Cardiac fibroblast (primary cell): Measurements from ENCODE around the gene PRC1.

ENCODE experiments used
- DNase-seq, 2 donors: peaks; one replicate each; pipeline versions ENCODE4 v3.0.0 to v3.0.0-alpha.2; 2010; ENCODE audit warnings: low read depth in 2 of 2
- H3K4me3 ChIP-seq, 2 donors: replicated peaks in 1 of 2; 1 replicate in 1 of 2; 2 replicates in 1 of 2; pipeline ENCODE4 v1.5.1; 2011; ENCODE audit warnings: low read depth in 2 of 2, low read length in 2 of 2, mild to moderate bottlenecking in 2 of 2, moderate library complexity in 1 of 2
- TF ChIP-seq, protein P1 (sequence below): IDR thresholded peaks from one replicate; pipeline ENCODE4 v1.5.1; 2011; ENCODE audit warnings: low read depth, mild to moderate bottlenecking, low read length, inconsistent platforms

Gene PRC1

DNA sequence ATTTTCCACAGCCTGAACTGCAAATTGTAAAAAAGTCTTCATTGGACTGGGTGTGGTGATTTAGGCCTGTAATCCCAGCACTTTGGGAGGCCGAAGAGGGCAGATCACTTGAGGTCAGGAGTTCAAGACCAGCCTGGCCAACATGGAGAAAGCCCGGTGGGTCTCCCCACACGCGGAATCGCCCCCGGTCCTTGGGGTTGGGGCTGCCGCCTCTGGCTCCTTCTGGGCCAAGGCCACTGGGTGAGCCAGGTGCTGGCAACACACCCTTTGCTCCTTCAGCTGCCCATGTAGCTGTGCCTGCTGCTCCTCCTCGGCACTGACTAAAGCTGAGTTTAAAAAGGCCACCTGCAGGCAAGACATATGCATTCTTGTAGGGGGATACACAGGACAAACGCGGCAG, 37.5 kb upstream of the PRC1 start:
- no peak overlapping the region for H3K4me3 ChIP-seq
- TF ChIP-seq, protein P1, sequence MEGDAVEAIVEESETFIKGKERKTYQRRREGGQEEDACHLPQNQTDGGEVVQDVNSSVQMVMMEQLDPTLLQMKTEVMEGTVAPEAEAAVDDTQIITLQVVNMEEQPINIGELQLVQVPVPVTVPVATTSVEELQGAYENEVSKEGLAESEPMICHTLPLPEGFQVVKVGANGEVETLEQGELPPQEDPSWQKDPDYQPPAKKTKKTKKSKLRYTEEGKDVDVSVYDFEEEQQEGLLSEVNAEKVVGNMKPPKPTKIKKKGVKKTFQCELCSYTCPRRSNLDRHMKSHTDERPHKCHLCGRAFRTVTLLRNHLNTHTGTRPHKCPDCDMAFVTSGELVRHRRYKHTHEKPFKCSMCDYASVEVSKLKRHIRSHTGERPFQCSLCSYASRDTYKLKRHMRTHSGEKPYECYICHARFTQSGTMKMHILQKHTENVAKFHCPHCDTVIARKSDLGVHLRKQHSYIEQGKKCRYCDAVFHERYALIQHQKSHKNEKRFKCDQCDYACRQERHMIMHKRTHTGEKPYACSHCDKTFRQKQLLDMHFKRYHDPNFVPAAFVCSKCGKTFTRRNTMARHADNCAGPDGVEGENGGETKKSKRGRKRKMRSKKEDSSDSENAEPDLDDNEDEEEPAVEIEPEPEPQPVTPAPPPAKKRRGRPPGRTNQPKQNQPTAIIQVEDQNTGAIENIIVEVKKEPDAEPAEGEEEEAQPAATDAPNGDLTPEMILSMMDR: no peak
- no peak for DNase-seq

DNA sequence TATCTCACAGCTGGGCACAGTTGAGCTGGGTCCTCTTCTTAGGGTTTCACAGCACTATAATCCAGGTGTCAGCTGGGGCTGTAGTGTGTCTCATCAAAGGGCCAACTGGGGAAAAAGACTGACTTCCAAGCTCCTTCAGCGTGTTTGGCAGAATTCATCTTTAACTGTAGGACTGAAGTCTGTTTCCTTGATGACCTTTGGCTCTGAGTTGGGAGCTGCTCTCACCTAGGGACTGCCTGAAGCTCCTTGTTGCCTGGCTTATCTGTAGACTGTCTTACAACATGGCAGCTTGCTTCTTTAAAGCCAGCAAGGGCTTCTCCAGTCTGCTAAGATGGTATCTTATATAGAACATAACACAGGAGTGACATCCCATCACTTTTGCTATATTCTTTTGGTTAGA, 33.3 kb upstream of the PRC1 start:
- no peak overlapping the region for H3K4me3 ChIP-seq
- TF ChIP-seq, protein P1: no peak
- no peak for DNase-seq

DNA sequence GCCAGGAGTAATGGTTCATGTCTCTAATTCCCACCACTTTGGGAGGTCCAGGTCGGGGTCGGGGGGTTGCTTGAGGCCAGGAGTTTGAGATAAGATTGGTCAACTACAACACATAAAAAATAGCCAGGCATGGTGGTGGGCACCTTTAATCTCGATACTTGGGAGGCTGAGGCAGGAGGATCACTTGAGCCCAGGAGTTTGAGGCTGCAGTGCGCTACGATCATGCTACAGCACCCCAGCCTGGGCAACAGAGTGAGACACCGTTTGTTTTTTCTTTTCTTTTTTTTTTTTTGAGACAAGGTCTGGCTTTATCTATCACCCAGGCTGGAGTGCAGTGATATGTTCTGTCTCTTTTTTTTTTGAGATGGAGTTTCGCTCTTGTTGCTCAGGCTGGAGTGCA, 29.4 kb upstream of the PRC1 start:
- no peak for DNase-seq
- TF ChIP-seq, protein P1: no peak
- H3K4me3 ChIP-seq: no peak overlapping the region

DNA sequence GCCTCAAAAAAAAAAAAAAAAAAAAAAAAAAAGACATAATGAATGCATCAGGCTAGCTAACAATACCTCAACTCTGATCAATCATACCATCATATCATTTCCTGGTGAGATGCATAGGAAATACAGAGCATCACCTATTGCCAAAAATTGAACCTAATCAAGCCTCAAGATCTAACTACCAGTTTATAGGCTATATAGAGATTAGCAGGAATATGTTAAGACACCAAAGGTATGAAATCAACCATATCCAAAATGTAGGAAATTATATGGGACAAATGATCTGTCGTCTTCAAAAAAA, 28.4 kb upstream of the PRC1 start:
- peak overlapping the region; percentile 80 to 97 for H3K4me3 ChIP-seq
- DNase-seq: no peak
- TF ChIP-seq, protein P1: no peak

- TF ChIP-seq, protein P1: no peak
- peak within 1 kb of the TSS; percentile 80 to 97 for H3K4me3 ChIP-seq
- peak; percentile 82 to 86 for DNase-seq
Observed at GRCh38 chr15:91022075-91022831, 27.9 kb upstream of the PRC1 start, which contains the start of gene VPS33B. TSS of gene VPS33B (minus strand) at chr15:91022594. CDS start at chr15:91022249, 345 bp downstream.

DNA sequence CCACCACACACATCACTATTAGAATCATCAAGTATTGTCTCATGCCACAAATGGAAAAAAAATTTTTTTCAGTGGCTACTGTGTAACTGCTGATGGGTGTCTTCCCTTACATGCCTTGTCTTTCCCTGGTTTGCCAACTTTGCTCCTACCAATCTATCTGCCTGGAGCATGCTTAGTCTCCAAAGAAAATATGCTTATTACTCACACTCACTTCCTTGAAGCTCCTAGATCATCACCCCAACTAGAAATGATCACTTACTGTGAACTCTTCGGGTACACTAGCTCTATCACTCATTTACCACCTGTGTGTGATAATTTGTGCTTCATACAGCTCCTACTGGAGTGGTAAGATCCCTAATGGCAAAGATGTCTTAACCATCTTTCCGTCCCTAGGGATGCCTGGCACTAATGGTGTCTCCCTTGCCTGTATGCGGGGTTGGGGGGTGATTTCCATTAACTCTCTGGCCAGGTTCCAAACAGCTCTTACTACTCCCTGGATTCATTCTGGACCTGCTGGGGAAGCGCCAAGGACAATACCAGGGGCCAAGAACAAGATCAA, 27.3 kb upstream of the PRC1 start:
- peak; percentile 10 to 33 for DNase-seq
- peak overlapping the region; percentile 80 to 97 for H3K4me3 ChIP-seq
- TF ChIP-seq, protein P1: no peak
